22Rv1 (cell line): ENCODE measurements around the gene GATD1.
A peak's percentile ranks its signal among the peaks of the same experiment; 100 is the strongest.

Source experiments
- H3K27ac ChIP-seq: fragments of 450-650 bp; 2 replicates; pipeline ENCODE4 v1.5.1; 2017
- ZFX ChIP-seq: fragments of 450-650 bp; IDR thresholded peaks from 2 replicates; pipeline ENCODE4 v1.6.1; 2017; ENCODE audit warnings: antibody characterized with exemption, borderline replicate concordance
- TF ChIP-seq, protein P1 (sequence below): fragments of 450-650 bp; IDR thresholded peaks from 2 replicates; pipeline ENCODE4 v1.5.1; 2017; ENCODE audit warnings: mild to moderate bottlenecking

GATD1 gene

DNA sequence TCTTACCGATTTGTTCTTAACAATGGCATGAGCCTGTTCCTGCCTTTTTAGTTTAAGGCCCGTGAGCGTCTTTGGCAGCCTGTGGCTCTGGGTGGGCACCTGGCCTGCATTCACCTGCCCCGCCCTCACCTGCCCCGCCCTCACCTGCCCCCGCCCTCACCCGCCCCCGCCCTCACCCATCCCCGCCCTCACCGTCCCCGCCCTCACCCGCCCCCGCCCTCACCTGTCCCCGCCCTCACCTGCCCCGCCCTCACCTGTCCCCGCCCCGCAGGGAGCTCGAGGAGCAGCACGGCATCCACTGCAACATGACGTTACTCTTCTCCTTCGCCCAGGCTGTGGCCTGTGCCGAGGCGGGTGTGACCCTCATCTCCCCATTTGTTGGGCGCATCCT lies 14.2 kb downstream of the GATD1 start:
- no peak for TF ChIP-seq ZFX
- TF ChIP-seq, protein P1, sequence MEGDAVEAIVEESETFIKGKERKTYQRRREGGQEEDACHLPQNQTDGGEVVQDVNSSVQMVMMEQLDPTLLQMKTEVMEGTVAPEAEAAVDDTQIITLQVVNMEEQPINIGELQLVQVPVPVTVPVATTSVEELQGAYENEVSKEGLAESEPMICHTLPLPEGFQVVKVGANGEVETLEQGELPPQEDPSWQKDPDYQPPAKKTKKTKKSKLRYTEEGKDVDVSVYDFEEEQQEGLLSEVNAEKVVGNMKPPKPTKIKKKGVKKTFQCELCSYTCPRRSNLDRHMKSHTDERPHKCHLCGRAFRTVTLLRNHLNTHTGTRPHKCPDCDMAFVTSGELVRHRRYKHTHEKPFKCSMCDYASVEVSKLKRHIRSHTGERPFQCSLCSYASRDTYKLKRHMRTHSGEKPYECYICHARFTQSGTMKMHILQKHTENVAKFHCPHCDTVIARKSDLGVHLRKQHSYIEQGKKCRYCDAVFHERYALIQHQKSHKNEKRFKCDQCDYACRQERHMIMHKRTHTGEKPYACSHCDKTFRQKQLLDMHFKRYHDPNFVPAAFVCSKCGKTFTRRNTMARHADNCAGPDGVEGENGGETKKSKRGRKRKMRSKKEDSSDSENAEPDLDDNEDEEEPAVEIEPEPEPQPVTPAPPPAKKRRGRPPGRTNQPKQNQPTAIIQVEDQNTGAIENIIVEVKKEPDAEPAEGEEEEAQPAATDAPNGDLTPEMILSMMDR, result no peak

DNA sequence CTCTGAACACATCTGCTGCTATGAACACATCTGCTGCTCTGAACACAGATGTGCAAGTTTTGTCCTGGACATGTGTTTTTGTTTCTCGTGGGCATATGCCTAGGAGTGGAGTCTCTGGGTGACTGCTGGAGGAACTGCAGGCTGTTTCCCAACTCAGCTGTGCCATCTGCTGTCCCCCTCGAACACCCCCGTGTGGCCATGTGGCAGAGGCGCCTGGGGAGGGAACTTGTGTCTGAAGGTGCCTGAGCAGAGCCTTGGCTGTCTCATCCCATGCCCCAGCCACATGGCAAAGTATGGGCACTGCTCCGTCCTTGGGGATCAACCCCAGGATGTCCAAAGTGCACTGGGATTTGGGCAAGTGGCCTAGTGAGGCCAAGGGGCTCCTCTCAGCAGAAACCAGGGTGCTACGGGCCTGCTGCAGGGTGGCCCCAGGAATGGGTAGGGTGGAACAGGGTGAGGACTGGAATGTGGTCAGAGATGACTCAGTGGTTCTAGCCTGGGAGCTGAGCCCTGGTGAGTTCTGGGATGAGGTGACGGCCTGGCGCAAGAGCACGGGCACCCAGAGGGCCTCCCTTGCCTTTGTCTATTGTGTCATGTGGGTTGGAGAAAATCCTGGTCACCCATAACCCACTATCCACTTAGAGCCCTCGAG lies 14.7 kb downstream of the GATD1 start:
- peak overlapping the region; percentile 60 for H3K27ac ChIP-seq
- no peak for TF ChIP-seq ZFX
- TF ChIP-seq, protein P1, result 0 out of 2 replicates have a peak, but pooled peaks have one; percentile 6

More for the DNA sequence above, 14.2 kb downstream of the GATD1 start:
- peak overlapping the region; percentile 60 for H3K27ac ChIP-seq

GRCh38 chr11:761526-762108 lies 15.7 kb downstream of the GATD1 start:
- TF ChIP-seq ZFX, result no peak
- TF ChIP-seq, protein P1, result no peak
- H3K27ac ChIP-seq, result peak overlapping the region; percentile 60; the same call in 1 of the 2 replicates

GRCh38 chr11:760236-760635 lies 17.1 kb downstream of the GATD1 start:
- H3K27ac ChIP-seq, result no peak overlapping the region
- TF ChIP-seq, protein P1, result no peak
- no peak for TF ChIP-seq ZFX

DNA sequence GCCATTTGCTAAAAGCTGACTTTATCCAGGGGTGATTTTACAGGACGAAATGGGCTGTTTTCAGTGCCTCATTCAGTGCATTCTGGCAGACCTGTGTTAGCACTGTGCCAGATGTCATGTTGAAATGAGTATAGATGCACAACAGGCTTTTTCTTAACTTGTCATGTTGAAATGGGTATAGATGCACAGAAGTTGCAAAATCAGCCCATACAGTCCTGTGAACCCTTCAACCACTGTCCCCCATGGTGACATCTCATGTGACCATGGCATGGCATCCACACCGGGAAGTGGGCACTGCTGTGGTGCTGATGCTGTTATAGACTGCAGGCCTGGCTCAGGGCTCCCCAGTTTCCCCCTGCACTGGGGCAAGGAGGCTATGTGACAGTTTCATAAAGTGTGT lies 27.6 kb downstream of the GATD1 start:
- H3K27ac ChIP-seq, result no peak overlapping the region
- TF ChIP-seq, protein P1, result no peak
- no peak for TF ChIP-seq ZFX

DNA sequence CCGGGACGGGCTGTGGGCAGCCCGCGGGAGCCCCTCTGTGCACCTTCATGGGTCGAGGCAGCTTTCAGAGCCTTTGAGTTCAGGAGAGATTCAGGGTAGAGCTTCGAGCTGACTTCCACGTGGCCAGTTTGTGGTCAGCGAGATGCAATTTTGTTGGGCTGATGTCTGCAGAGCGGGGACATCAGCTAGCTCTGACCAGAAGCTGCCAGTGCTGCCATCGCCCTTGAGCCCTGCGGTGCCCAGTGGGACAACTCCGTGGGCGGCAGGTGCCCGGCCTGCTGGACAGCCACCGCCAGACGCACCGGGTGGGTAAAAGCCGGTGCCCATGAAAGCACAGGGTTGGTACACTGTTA lies 29.3 kb downstream of the GATD1 start:
- peak overlapping the region; percentile 66 for H3K27ac ChIP-seq
- TF ChIP-seq ZFX, result no peak
- TF ChIP-seq, protein P1, result no peak

DNA sequence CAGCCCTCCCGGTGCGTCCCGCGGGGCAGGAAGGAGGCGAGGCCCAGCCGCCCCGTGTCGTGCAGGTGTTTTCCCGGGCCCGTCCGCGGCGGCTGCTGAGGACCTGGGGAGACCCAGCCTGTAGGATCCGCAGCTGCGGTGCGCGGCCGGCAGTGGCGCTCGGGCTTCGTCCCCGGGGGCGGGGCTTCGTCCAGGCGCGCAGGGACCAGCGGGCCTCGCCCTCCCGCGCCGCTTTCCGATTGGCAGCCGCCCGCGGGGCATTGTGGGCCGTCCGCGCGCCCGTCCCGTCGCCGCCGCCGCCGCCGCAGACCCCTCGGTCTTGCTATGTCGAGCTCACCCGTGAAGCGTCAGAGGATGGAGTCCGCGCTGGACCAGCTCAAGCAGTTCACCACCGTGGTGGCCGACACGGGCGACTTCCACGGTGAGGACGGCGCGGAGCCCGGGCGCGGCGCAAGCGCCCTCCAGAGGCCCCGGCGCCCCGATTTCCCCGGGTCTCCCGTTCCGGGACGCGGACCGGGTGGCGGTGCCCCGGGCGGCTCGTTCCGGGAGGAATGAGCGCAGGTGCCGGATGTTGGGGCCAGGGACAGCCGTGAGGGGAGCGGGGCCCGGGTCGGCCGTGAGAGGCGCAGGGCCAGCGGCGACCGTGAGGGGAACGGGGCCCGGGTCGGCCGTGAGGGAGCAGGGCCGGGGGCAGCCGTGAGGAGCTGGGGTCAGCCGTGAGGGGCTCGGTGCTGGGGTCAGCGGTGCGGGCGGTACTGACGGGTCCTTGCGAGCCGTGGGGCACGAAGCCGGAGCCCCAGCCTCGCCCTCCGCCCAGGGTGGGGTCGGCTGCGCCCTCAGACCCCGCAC lies 29.9 kb downstream of the GATD1 start, which contains the start of gene TALDO1:
TALDO1 (plus strand) TSS at position 307 of the 849 bp plus-strand sequence; CDS start at position 325, 18 bp downstream.
- H3K27ac ChIP-seq, result peak within 1 kb of the TSS; percentile 66
- TF ChIP-seq, protein P1, result peak; percentile 50
- TF ChIP-seq ZFX, result no peak
